ENCODE data around the gene PRKAR1B. TPM values are rescaled to one million over a fixed set of nuclear protein-coding genes. Genes with fewer than 3 reads are reported as not detected.

The PRKAR1B gene
- total and polyA plus RNA-seq, 2 donors (not counting 1 experiment from before 2014, with no cell fraction given): 4.5 to 8.6 TPM

DNA sequence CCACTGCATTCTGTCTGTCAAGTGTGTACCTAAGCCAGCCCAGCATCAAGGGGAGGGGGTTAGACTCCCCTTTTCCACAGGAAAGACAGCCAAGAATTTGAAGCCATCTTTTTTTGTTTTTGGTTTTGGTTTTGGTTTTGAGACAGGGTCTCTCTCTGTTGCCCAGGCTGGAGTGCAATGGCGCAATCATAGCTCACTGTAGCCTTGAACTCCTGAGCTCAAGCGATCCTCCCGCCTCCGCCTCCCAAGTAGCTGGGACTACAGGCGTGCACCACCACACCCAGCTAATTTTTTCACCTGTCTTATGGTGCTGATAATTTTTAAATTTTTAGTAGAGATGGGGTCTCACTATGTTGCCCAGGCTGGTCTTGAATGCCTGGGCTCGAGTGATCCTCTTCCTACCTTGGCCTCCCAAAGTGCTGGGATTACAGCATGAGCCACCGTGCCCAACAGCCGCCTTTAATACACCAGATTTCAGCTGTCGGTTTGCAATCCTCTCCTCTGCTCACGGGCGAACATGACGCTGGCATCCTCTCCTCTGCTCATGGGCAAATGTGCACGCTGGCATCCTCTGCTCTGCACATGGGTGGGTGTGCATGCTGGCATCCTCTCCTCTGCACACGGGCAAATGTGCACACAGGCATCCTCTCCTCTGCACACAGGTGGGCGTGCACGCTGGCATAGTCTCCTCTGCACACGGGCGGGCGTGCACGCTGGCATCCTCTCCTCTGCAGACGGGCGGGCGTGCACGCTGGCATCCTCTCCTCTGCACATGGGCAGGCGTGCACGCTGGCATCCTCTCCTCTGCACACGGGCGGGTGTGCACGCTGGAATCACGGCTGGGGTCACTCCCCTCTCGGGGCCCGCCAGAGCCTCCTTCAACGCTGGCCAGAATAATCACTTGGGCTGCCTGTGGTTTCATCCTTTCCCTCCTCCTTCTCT, 151.4 kb downstream of the PRKAR1B start:
- H3K36me3 ChIP-seq (replicated peaks in 1 of 2; ENCODE audit: control extremely low read depth in 1 of 2, control insufficient read depth in 1 of 2, extremely low read depth in 1 of 2, insufficient read depth in 2 of 2, low read length in 1 of 2): no peaks in the 10 kb centered on the region
- H2AFZ ChIP-seq (ENCODE audit: insufficient read depth, low read depth, low read length, poor library complexity, severe bottlenecking): no peak overlapping the region
- Mint-ChIP-seq H3K27ac (no peak overlapping the region), H3K4me1 (no peaks in the 10 kb centered on the region), H3K4me3 (no peak overlapping the region), H3K9me3 (ENCODE audit: insufficient read depth) (no peaks in the 10 kb centered on the region), H3K27me3 (no peaks in the 10 kb centered on the region)
- H3K27me3 ChIP-seq (replicated peaks in 1 of 4; ENCODE audit: control extremely low read depth in 1 of 4, control insufficient read depth in 3 of 4, insufficient read depth in 4 of 4, low read length in 3 of 4): no peaks in the 10 kb centered on the region
- WGBS (ENCODE audit: insufficient coverage): 97% methylated on average over 28 of the region's 33 CpGs
- ChIA-PET CTCF (no interaction called here), POLR2A (no interaction called here)
- H3K4me2 ChIP-seq (replicated peaks; ENCODE audit: low read depth, low read length, poor library complexity, severe bottlenecking): no peak overlapping the region
- intact Hi-C loops (cut with micrococcal nuclease): no loop called here
- ATAC-seq (ENCODE audit: low read depth) (no peak), DNase-seq (no peak)
- H3K9ac ChIP-seq (ENCODE audit: low read length): no peak overlapping the region
- no peak overlapping the region for H3K4me3 ChIP-seq (ENCODE audit: control extremely low read depth in 1 of 5, extremely low read depth in 1 of 5, insufficient read depth in 1 of 5, low read depth in 2 of 5, low read length in 4 of 5)
- H4K20me1 ChIP-seq (ENCODE audit: control insufficient read depth, insufficient read depth, low read length, poor library complexity, severe bottlenecking): no peaks in the 10 kb centered on the region
- H3K27ac ChIP-seq (ENCODE audit: low read length in 2 of 2): no peak overlapping the region
- no peaks in the 10 kb centered on the region for H3K9me3 ChIP-seq (ENCODE audit: control extremely low read depth in 1 of 3, control insufficient read depth in 2 of 3, insufficient read depth in 1 of 3, low read length in 2 of 3)
- TF ChIP-seq, protein P1, sequence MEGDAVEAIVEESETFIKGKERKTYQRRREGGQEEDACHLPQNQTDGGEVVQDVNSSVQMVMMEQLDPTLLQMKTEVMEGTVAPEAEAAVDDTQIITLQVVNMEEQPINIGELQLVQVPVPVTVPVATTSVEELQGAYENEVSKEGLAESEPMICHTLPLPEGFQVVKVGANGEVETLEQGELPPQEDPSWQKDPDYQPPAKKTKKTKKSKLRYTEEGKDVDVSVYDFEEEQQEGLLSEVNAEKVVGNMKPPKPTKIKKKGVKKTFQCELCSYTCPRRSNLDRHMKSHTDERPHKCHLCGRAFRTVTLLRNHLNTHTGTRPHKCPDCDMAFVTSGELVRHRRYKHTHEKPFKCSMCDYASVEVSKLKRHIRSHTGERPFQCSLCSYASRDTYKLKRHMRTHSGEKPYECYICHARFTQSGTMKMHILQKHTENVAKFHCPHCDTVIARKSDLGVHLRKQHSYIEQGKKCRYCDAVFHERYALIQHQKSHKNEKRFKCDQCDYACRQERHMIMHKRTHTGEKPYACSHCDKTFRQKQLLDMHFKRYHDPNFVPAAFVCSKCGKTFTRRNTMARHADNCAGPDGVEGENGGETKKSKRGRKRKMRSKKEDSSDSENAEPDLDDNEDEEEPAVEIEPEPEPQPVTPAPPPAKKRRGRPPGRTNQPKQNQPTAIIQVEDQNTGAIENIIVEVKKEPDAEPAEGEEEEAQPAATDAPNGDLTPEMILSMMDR (IDR thresholded peaks at IDR 0.05): no peak
- no peak for TF ChIP-seq EZH2 (IDR thresholded peaks at IDR 0.05; ENCODE audit: borderline replicate concordance, insufficient read depth, low read depth, low read length, poor library complexity, severe bottlenecking)
- no peaks in the 10 kb centered on the region for H3K4me1 ChIP-seq (ENCODE audit: control insufficient read depth in 2 of 2, insufficient read depth in 2 of 2, low read length in 2 of 2)
- no peaks in the 10 kb centered on the region for H3K79me2 ChIP-seq (ENCODE audit: control insufficient read depth, insufficient read depth, low read length)

DNA sequence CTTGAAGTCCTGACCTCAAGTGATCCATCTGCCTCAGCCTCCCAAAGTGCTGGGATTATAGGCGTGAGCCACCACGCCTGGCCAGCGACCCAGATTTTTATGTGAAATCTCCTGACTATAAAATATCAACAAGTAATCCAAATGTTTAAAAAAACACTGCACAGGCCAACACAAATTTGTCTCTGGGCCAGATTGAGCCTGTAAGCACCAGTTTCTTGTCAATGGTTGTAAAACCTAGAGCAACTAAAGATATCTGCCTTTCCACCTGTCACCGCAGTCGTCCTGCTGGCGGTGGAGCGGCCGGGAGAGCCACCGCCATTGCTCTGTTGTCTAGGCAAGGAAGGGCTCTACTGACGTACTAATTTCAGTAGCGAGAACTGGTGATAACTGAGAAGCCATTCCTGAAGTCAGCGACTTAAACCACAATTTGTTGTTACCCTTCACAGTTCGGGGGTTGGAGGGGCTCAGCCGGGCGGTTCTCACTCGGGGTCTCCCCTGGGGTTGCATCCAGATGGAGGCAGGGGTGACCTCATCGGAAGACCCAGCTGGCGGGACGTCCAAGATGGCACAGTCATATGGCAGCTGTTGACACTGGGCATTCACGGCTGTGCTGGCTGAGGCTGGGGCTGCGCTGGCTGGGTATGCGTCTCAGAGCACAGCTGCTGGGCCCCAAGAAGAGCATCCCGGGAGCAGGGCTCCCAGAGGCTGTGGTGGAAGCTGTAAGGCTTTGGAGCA, 152.3 kb downstream of the PRKAR1B start:
- intact Hi-C loops (cut with micrococcal nuclease): no loop called here
- ATAC-seq (ENCODE audit: low read depth): no peak
- Histone ChIP-seq H3K4me2 (replicated peaks; ENCODE audit: low read depth, low read length, poor library complexity, severe bottlenecking) (no peak overlapping the region), H3K4me3 (ENCODE audit: control extremely low read depth in 1 of 5, extremely low read depth in 1 of 5, insufficient read depth in 1 of 5, low read depth in 2 of 5, low read length in 4 of 5) (no peak overlapping the region), H3K27ac (ENCODE audit: low read length in 2 of 2) (no peak overlapping the region), H3K9ac (ENCODE audit: low read length) (no peak overlapping the region), H4K20me1 (ENCODE audit: control insufficient read depth, insufficient read depth, low read length, poor library complexity, severe bottlenecking) (no peaks in the 10 kb centered on the region), H3K27me3 (replicated peaks in 1 of 4; ENCODE audit: control extremely low read depth in 1 of 4, control insufficient read depth in 3 of 4, insufficient read depth in 4 of 4, low read length in 3 of 4) (no peaks in the 10 kb centered on the region), H2AFZ (ENCODE audit: insufficient read depth, low read depth, low read length, poor library complexity, severe bottlenecking) (no peak overlapping the region), H3K9me3 (ENCODE audit: control extremely low read depth in 1 of 3, control insufficient read depth in 2 of 3, insufficient read depth in 1 of 3, low read length in 2 of 3) (no peaks in the 10 kb centered on the region), H3K79me2 (ENCODE audit: control insufficient read depth, insufficient read depth, low read length) (no peaks in the 10 kb centered on the region), H3K36me3 (replicated peaks in 1 of 2; ENCODE audit: control extremely low read depth in 1 of 2, control insufficient read depth in 1 of 2, extremely low read depth in 1 of 2, insufficient read depth in 2 of 2, low read length in 1 of 2) (no peaks in the 10 kb centered on the region), H3K4me1 (ENCODE audit: control insufficient read depth in 2 of 2, insufficient read depth in 2 of 2, low read length in 2 of 2) (no peaks in the 10 kb centered on the region)
- CTCF ChIA-PET: no interaction called here
- no peak overlapping the region for H3K27ac Mint-ChIP-seq
- H3K9me3 Mint-ChIP-seq (ENCODE audit: insufficient read depth): no peaks in the 10 kb centered on the region
- no peaks in the 10 kb centered on the region for H3K4me1 Mint-ChIP-seq
- DNase-seq: no peak
- 95% methylated on average over 23 of the region's 23 CpGs for WGBS (ENCODE audit: insufficient coverage)
- H3K4me3 Mint-ChIP-seq: no peak overlapping the region
- no peaks in the 10 kb centered on the region for H3K27me3 Mint-ChIP-seq
- POLR2A ChIA-PET: no interaction called here
- TF ChIP-seq EZH2 (IDR thresholded peaks at IDR 0.05; ENCODE audit: borderline replicate concordance, insufficient read depth, low read depth, low read length, poor library complexity, severe bottlenecking): no peak
- TF ChIP-seq, protein P1 (IDR thresholded peaks at IDR 0.05): no peak

All from B cell (primary cell).